K562 (cell line): Measurements from ENCODE around the gene CAPN5. TPM values are rescaled to one million over a fixed set of nuclear protein-coding genes. Genes with fewer than 3 reads are reported as not detected.

Experiments used
- ATAC-seq: fragments of 200-7000 bp; cut with Tn5 transposase; 3 replicates; pipeline ENCODE4 v1.9.1; 2020; ENCODE audit warnings: moderate library complexity
- BruUV-seq: library from RNA; stranded (reverse); fragments of 400-500 nt; replicated peaks from 2 replicates; lab custom pipeline; 2021; lab: Mats Ljungman, UMichigan
- CTCF ChIA-PET: fragments of 300-600 bp; formaldehyde crosslinking; extraction: SDS; loops from one replicate; lab custom pipeline; 2021; ENCODE audit warnings: low intra/inter-chr PET ratio; lab: Yijun Ruan, JAX
- POLR2A ChIA-PET: fragments of 300-600, 350-650 bp; sonication (Branson Sonifier 250); formaldehyde crosslinking; extraction: SDS; loops from one replicate; lab custom pipeline; 2021; ENCODE audit warnings: antibody characterized with exemption, inconsistent platforms; lab: Yijun Ruan, JAX
- DNase-seq, 4 experiments: peaks; one replicate each; pipeline versions ENCODE4 v3.0.0 to v3.0.0-alpha.2; 2011 to 2018; ENCODE audit warnings: low spot score in 3 of 4, mixed read lengths in 3 of 4; ENCODE audit errors: extremely low read depth in 1 of 4
- FAIRE-seq: peaks from 2 replicates; lab custom pipeline; 2011; peaks lifted over from hg19 to GRCh38; lab: Jason Lieb, UNC
- H2AFZ ChIP-seq: 2 replicates; pipeline ENCODE4 v1.6.0; 2011; ENCODE audit warnings: low read depth, low read length, control low read depth, inconsistent platforms
- H3K27ac ChIP-seq: fragments of 200-600 bp; 3 replicates; pipeline ENCODE4 v1.8.0; 2011; ENCODE audit warnings: low read depth, mild to moderate bottlenecking, control low read depth, inconsistent platforms, low read length, moderate library complexity, mixed read lengths; ENCODE audit errors: extremely low read depth
- H3K27me3 ChIP-seq, 2 experiments: fragments of 300-600 bp in 1 of 2; 2 replicates in 1 of 2; 3 replicates in 1 of 2; pipeline versions ENCODE4 v1.6.0 to v1.8.0; 2011; ENCODE audit warnings: inconsistent platforms in 2 of 2, low read length in 2 of 2, mild to moderate bottlenecking in 1 of 2, mixed read lengths in 1 of 2, moderate library complexity in 1 of 2; ENCODE audit not compliant: control insufficient read depth in 2 of 2, insufficient read depth in 2 of 2
- H3K36me3 ChIP-seq: fragments of 300-600 bp; 3 replicates; pipeline ENCODE4 v1.8.0; 2011; ENCODE audit warnings: mild to moderate bottlenecking, low read length, inconsistent platforms; ENCODE audit not compliant: control insufficient read depth, insufficient read depth
- H3K4me1 ChIP-seq, 2 experiments: fragments of 200-600 bp in 1 of 2; replicated peaks in 1 of 2; 2 replicates in 1 of 2; 3 replicates in 1 of 2; pipeline versions ENCODE4 v1.5.1 to v1.8.0; 2011; ENCODE audit warnings: inconsistent platforms in 2 of 2, low read length in 2 of 2, mild to moderate bottlenecking in 1 of 2, mixed read lengths in 1 of 2, moderate library complexity in 1 of 2; ENCODE audit not compliant: control insufficient read depth in 2 of 2, insufficient read depth in 2 of 2
- H3K4me2 ChIP-seq: 2 replicates; pipeline ENCODE4 v1.6.1; 2011; ENCODE audit warnings: low read length, control low read depth, inconsistent platforms, mixed read lengths; ENCODE audit not compliant: insufficient read depth
- H3K4me3 ChIP-seq: fragments of 200-600 bp; sonication (generic), shearing (Covaris generic); 2 replicates; pipeline ENCODE4 v1.5.1; 2016; ENCODE audit warnings: control low read depth, inconsistent platforms
- H3K79me2 ChIP-seq: fragments of 200-600 bp; 3 replicates; pipeline ENCODE4 v1.8.0; 2011; ENCODE audit warnings: low read length, inconsistent platforms; ENCODE audit not compliant: control insufficient read depth, insufficient read depth
- H3K9ac ChIP-seq, 2 experiments: 2 replicates each; pipeline versions ENCODE4 v1.6.0 to v1.6.1; 2011; ENCODE audit warnings: low read depth in 2 of 2, low read length in 2 of 2, control low read depth in 1 of 2, inconsistent platforms in 1 of 2, mild to moderate bottlenecking in 1 of 2, mixed read lengths in 1 of 2; ENCODE audit not compliant: insufficient read depth in 1 of 2
- H3K9me1 ChIP-seq: one replicate; pipeline ENCODE4 v1.6.0; 2011; ENCODE audit warnings: inconsistent platforms, mild to moderate bottlenecking, low read length, moderate library complexity; ENCODE audit not compliant: control insufficient read depth, insufficient read depth
- H3K9me3 ChIP-seq: replicated peaks from 2 replicates; pipeline ENCODE4 v1.5.1; 2011; ENCODE audit warnings: low read depth, low read length, inconsistent platforms; ENCODE audit not compliant: control insufficient read depth, insufficient read depth
- H4K20me1 ChIP-seq: replicated peaks from 2 replicates; pipeline ENCODE4 v1.6.1; 2011; ENCODE audit warnings: low read length, inconsistent platforms, mixed read lengths; ENCODE audit not compliant: control insufficient read depth, insufficient read depth
- CBFB ChIP-seq: sonication (generic); formaldehyde crosslinking; IDR thresholded peaks from 2 replicates; pipeline ENCODE4 v1.4.0; 2020; ENCODE audit warnings: mild to moderate bottlenecking, missing genetic modification reagents
- CREB3L1 ChIP-seq: fragments of 450-650 bp; IDR thresholded peaks from 2 replicates; pipeline ENCODE4 v1.6.1; 2014; ENCODE audit warnings: low read depth, mild to moderate bottlenecking, moderate library complexity, borderline replicate concordance
- NCOA1 ChIP-seq: fragments of 450-650 bp; IDR thresholded peaks from 2 replicates; pipeline ENCODE4 v1.6.1; 2016; ENCODE audit warnings: low read depth
- TAF9B ChIP-seq: fragments of 450-650 bp; IDR thresholded peaks from 2 replicates; pipeline ENCODE4 v1.6.1; 2018; ENCODE audit warnings: mild to moderate bottlenecking; ENCODE audit not compliant: partially characterized antibody
- ZNF347 ChIP-seq: fragments of 450-650 bp; formaldehyde crosslinking; IDR thresholded peaks from 2 replicates; pipeline ENCODE4 v1.4.0; 2020; ENCODE audit warnings: low read depth, mild to moderate bottlenecking, moderate library complexity
- ZNF445 ChIP-seq: fragments of 250-450 bp; sonication (Bioruptor Pico); IDR thresholded peaks from 2 replicates; pipeline ENCODE4 v1.4.0; 2020; ENCODE audit warnings: low read depth, mild to moderate bottlenecking, moderate library complexity
- ZNF766 ChIP-seq: fragments of 200-800 bp; sonication (Bioruptor generic); conservative IDR thresholded peaks from 2 replicates; pipeline ENCODE4 v1.6.1; 2016; ENCODE audit warnings: missing genetic modification characterization, missing compliant biosample characterization
- ZZZ3 ChIP-seq: fragments of 450-650 bp; IDR thresholded peaks from 2 replicates; pipeline ENCODE4 v1.6.1; 2016; ENCODE audit warnings: antibody characterized with exemption, mild to moderate bottlenecking, moderate library complexity
- WGBS: fragments of 100-300 bp; shearing (Covaris generic); methylation state at CpG from one replicate; pipeline ENCODE4 v1.1.6; 2016; ENCODE audit warnings: low coverage, mixed read lengths; ENCODE audit not compliant: insufficient coverage; ENCODE audit errors: missing lambda C conversion rate; 5-methylcytosine and 5-hydroxymethylcytosine counted together
- in situ Hi-C: fragments of 300-500 bp; cut with MboI; formaldehyde crosslinking; loops from 4 replicates; pipeline ENCODE4 v1.15.0; 2018; ENCODE audit warnings: inconsistent platforms, mixed read lengths
- intact Hi-C: fragments of 100-400 bp; cut with micrococcal nuclease; formaldehyde crosslinking; loops from 2 replicates; pipeline ENCODE4 v1.14.2; 2022
- polyA plus RNA-seq, 8 experiments: library from polyadenylated mRNA; depleted of rRNA in 4 of 8; stranded (reverse) in 5 of 8; unstranded in 3 of 8; fragments of >200 nt; fragmentation: Nextera tagmentation in 2 of 8; fragmentation: Illumina TruSeq in 1 of 8; extraction: Ambion mirVana in 2 of 8; extraction: Trizol in 1 of 8; gene quantifications; 2 replicates each; pipeline versions ENCODE4 v1.2.1 to v1.2.3, GENCODE V29; 2011 to 2014; ENCODE audit warnings: inconsistent platforms in 1 of 8, missing spikeins in 1 of 8
- total RNA-seq, 7 experiments: library from RNA; depleted of rRNA in 6 of 7; stranded (reverse); fragments of >200 nt in 6 of 7; fragmentation: Illumina TruSeq in 2 of 7; extraction: Trizol in 2 of 7; gene quantifications; 2 replicates each; pipeline versions ENCODE4 v1.2.1 to v1.2.3, GENCODE V29; 2011 to 2021; ENCODE audit warnings: low replicate concordance in 1 of 7
- TF ChIP-seq, protein P1 (sequence below): sonication (generic); formaldehyde crosslinking; IDR thresholded peaks from 2 replicates; pipeline ENCODE4 v1.8.0; 2022; ENCODE audit warnings: mild to moderate bottlenecking, missing genetic modification reagents, borderline replicate concordance
- TF ChIP-seq, protein P2 (sequence below): fragments of 250-450 bp; sonication (Bioruptor Pico); IDR thresholded peaks from 2 replicates; pipeline ENCODE4 v1.9.0; 2021; ENCODE audit warnings: mild to moderate bottlenecking
- TF ChIP-seq, protein P3 (sequence below): sonication (generic); formaldehyde crosslinking; IDR thresholded peaks from 2 replicates; pipeline ENCODE4 v1.8.0; 2022; ENCODE audit warnings: mild to moderate bottlenecking, missing genetic modification reagents
- TF ChIP-seq, protein P4 (sequence below): sonication (generic); formaldehyde crosslinking; IDR thresholded peaks from 2 replicates; pipeline ENCODE4 v1.8.0; 2022; ENCODE audit warnings: mild to moderate bottlenecking, low read depth, missing genetic modification reagents

CAPN5 gene
- total and polyA plus RNA-seq, 9 of the 15 experiments (the other 6 are each of a cell fraction or from before 2014, with no cell fraction given), result 0.04 to 0.44 (median 0.14) TPM; not detected in 2

DNA sequence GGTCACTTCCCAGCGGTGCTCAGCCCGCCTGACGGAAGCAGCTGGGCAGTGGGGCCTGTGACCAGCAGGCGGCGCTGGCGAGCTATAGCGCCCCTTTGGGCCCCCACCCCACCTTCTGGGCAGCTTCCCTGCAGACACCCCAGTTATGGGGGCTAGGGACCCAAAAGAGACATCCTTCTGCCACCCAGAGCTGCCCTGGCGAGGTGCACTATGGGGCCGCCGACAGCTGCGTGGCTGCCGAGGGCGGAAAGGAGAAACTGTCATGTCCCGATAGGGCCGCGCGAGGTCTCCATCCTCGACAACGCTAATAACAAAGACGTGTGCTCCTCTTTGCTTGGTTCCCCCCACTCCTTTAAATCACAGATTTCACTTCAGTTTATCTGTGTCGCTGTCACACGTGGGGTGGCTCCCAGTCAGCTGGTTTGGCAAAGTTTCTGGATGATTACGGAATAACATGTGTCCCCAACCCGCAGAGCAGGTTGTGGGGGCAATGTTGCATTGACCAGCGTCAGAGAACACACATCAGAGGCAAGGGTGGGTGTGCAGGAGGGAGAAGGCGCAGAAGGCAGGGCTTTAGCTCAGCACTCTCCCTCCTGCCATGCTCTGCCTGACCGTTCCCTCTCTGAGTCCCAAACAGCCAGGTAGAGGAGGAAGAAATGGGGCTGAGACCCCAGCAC, 60.6 kb downstream of the CAPN5 start (continued):
- TF ChIP-seq, protein P1, sequence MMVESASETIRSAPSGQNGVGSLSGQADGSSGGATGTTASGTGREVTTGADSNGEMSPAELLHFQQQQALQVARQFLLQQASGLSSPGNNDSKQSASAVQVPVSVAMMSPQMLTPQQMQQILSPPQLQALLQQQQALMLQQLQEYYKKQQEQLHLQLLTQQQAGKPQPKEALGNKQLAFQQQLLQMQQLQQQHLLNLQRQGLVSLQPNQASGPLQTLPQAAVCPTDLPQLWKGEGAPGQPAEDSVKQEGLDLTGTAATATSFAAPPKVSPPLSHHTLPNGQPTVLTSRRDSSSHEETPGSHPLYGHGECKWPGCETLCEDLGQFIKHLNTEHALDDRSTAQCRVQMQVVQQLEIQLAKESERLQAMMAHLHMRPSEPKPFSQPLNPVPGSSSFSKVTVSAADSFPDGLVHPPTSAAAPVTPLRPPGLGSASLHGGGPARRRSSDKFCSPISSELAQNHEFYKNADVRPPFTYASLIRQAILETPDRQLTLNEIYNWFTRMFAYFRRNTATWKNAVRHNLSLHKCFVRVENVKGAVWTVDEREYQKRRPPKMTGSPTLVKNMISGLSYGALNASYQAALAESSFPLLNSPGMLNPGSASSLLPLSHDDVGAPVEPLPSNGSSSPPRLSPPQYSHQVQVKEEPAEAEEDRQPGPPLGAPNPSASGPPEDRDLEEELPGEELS (CRISPR knock-in tag), result no peak
- TF ChIP-seq, protein P2, sequence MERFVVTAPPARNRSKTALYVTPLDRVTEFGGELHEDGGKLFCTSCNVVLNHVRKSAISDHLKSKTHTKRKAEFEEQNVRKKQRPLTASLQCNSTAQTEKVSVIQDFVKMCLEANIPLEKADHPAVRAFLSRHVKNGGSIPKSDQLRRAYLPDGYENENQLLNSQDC (CRISPR knock-in tag), result no peak

DNA sequence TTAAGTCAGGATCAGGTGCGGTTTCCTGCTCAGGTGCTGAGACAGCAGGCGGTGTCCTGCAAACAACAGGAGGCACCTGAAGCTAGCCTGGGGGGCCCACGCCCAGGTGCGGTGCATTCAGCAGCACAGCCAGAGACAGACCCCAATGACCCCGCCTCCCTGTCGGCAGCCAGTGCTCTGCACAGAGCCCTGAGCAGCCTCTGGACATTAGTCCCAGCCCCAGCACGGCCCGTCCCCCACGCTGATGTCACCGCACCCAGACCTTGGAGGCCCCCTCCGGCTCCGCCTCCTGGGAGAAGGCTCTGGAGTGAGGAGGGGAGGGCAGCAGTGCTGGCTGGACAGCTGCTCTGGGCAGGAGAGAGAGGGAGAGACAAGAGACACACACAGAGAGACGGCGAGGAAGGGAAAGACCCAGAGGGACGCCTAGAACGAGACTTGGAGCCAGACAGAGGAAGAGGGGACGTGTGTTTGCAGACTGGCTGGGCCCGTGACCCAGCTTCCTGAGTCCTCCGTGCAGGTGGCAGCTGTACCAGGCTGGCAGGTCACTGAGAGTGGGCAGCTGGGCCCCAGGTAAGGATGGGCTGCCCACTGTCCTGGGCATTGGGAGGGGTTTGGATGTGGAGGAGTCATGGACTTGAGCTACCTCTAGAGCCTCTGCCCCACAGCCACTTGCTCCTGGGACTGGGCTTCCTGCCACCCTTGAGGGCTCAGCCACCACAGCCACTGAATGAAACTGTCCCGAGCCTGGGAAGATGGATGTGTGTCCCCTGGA, 61.3 kb downstream of the CAPN5 start, which contains the start of gene MYO7A:
Gene MYO7A, plus strand, starts transcription at position 327 of the 772 bp plus-strand sequence. CDS start 2,389 bp downstream, outside the sequence.
- H2AFZ ChIP-seq, result peak within 1 kb of the TSS; percentile 84
- ChIA-PET POLR2A (interaction anchor here (0.6 to 1.1 kb wide), 6 partner anchors 8 to 74 kb away, joined by 3 to 4 read pairs (median 3); partner anchors contain the start of gene CAPN5), CTCF (interaction anchor here (0.9 to 3.1 kb wide), 6 partner anchors 59 to 491 kb away, joined by 3 to 23 read pairs (median 6); no protein-coding TSS in a partner anchor)
- 1% methylated on average over 14 of the region's 20 CpGs for WGBS
- H4K20me1 ChIP-seq, result peaks cover 13% of the 10 kb centered on the region; the same call in 1 of the 2 replicates
- no peak within 1 kb of the TSS for H3K27ac ChIP-seq
- no peaks in the 10 kb centered on the region for H3K36me3 ChIP-seq
- H3K4me3 ChIP-seq, result peak within 1 kb of the TSS; percentile 14
- H3K27me3 ChIP-seq, result peaks cover 4 to 45% of the 10 kb centered on the region in 2 experiments; a peak in 4 of 5 replicates
- peak within 1 kb of the TSS in 1 of 2 experiments; percentile 66; a peak in 2 of 4 replicates for H3K9ac ChIP-seq
- in situ Hi-C loops, result no loop called here
- H3K4me1 ChIP-seq, result peaks cover 0 to 20% of the 10 kb centered on the region in 2 experiments; a peak in 2 of 5 replicates
- no peaks in the 10 kb centered on the region for H3K9me1 ChIP-seq
- H3K4me2 ChIP-seq, result peak within 1 kb of the TSS; percentile 72
- no peaks in the 10 kb centered on the region for H3K9me3 ChIP-seq
- ATAC-seq, result peak; percentile 85
- BruUV-seq, result no TSS peak
- H3K79me2 ChIP-seq, result no peaks in the 10 kb centered on the region
- intact Hi-C loops, result loop anchor here (1.0 kb wide), 2 partner anchors 60 to 420 kb away; no protein-coding TSS in a partner anchor
- peak; percentile 54 to 77 (median 66) for DNase-seq
- FAIRE-seq, result peak; percentile 46
- TF ChIP-seq NCOA1, result no peak
- no peak for TF ChIP-seq ZZZ3
- no peak for TF ChIP-seq ZNF445 (CRISPR knock-in tag)
- TF ChIP-seq, protein P3, sequence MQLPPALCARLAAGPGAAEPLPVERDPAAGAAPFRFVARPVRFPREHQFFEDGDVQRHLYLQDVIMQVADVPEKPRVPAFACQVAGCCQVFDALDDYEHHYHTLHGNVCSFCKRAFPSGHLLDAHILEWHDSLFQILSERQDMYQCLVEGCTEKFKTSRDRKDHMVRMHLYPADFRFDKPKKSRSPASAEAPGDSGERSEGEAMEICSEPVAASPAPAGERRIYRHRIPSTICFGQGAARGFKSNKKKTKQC, result 0 out of 2 replicates have a peak, but pooled peaks have one; percentile 9
- no peak for TF ChIP-seq TAF9B
- no peak for TF ChIP-seq ZNF766 (CRISPR knock-in tag)
- TF ChIP-seq, protein P4, sequence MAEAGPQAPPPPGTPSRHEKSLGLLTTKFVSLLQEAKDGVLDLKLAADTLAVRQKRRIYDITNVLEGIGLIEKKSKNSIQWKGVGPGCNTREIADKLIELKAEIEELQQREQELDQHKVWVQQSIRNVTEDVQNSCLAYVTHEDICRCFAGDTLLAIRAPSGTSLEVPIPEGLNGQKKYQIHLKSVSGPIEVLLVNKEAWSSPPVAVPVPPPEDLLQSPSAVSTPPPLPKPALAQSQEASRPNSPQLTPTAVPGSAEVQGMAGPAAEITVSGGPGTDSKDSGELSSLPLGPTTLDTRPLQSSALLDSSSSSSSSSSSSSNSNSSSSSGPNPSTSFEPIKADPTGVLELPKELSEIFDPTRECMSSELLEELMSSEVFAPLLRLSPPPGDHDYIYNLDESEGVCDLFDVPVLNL (CRISPR knock-in tag), result no peak
- no peak for TF ChIP-seq ZNF347
- no peak for TF ChIP-seq CREB3L1
- no peak for TF ChIP-seq CBFB (CRISPR knock-in tag)
